PC-3 (cell line): ENCODE results near the gene ANKUB1. TPM values are rescaled to one million over a fixed set of nuclear protein-coding genes. Genes with fewer than 3 reads are reported as not detected.

ENCODE experiments used
- ATAC-seq: fragments of 200-7000 bp; cut with Tn5 transposase; 2 replicates; pipeline ENCODE4 v1.9.1; 2020; ENCODE audit warnings: mild to moderate bottlenecking, moderate library complexity
- BruUV-seq: library from RNA; stranded (reverse); fragments of 400-500 nt; replicated peaks from 2 replicates; lab custom pipeline; 2021; lab: Mats Ljungman, UMichigan
- CTCF ChIA-PET: fragments of 300-600 bp; sonication (Branson Sonifier 250); formaldehyde crosslinking; loops from one replicate; lab custom pipeline; 2022; ENCODE audit warnings: antibody characterized with exemption; lab: Charles Lee
- POLR2A ChIA-PET: fragments of 300-600 bp; sonication (Branson Sonifier 250); formaldehyde crosslinking; loops from one replicate; lab custom pipeline; 2022; ENCODE audit warnings: antibody characterized with exemption; ENCODE audit not compliant: unreplicated experiment; lab: Charles Lee
- DNase-seq: peaks from one replicate; pipeline ENCODE4 v3.0.0-alpha.2; 2015
- H2AFZ ChIP-seq: fragments of 300-600 bp; sonication (generic); 2 replicates; pipeline ENCODE4 v1.6.0; 2016; ENCODE audit warnings: antibody characterized with exemption, low read length
- H3F3A ChIP-seq: fragments of 300-600 bp; sonication (generic); one replicate; pipeline ENCODE4 v1.6.0; 2017; ENCODE audit warnings: antibody characterized with exemption, low read length, control low read depth, mild to moderate bottlenecking; ENCODE audit not compliant: unreplicated experiment
- H3K27ac ChIP-seq: fragments of 300-600 bp; sonication (generic); 2 replicates; pipeline ENCODE4 v1.5.1; 2016; ENCODE audit warnings: mild to moderate bottlenecking, low read length
- H3K27me3 ChIP-seq: fragments of 300-600 bp; sonication (generic); 2 replicates; pipeline ENCODE4 v1.6.1; 2016; ENCODE audit warnings: low read length, mixed read lengths
- H3K36me3 ChIP-seq: fragments of 300-600 bp; sonication (generic); 2 replicates; pipeline ENCODE4 v1.6.1; 2016; ENCODE audit warnings: low read depth, mixed run types, low read length, mixed read lengths
- H3K4me1 ChIP-seq: fragments of 300-600 bp; sonication (generic); 2 replicates; pipeline ENCODE4 v1.5.1; 2016; ENCODE audit warnings: low read length; ENCODE audit not compliant: insufficient read depth
- H3K4me2 ChIP-seq: fragments of 300-600 bp; sonication (generic); 2 replicates; pipeline ENCODE4 v1.6.0; 2016; ENCODE audit warnings: low read length
- H3K4me3 ChIP-seq: fragments of 300-600 bp; sonication (generic); 2 replicates; pipeline ENCODE4 v1.5.1; 2016; ENCODE audit warnings: mild to moderate bottlenecking, low read length, mixed read lengths
- H3K79me2 ChIP-seq: fragments of 300-600 bp; sonication (generic); 2 replicates; pipeline ENCODE4 v1.6.1; 2017; ENCODE audit warnings: low read length, mixed read lengths
- H3K9ac ChIP-seq: fragments of 300-600 bp; sonication (generic); 2 replicates; pipeline ENCODE4 v1.6.0; 2016; ENCODE audit warnings: mild to moderate bottlenecking, low read length
- H3K9me2 ChIP-seq: fragments of 300-600 bp; sonication (generic); replicated peaks from 2 replicates; pipeline ENCODE4 v1.6.1; 2016; ENCODE audit warnings: mixed run types, low read length, mixed read lengths
- H3K9me3 ChIP-seq: fragments of 300-600 bp; sonication (generic); 2 replicates; pipeline ENCODE4 v1.6.1; 2016; ENCODE audit warnings: low read length, mixed read lengths
- H4K20me1 ChIP-seq: fragments of 300-600 bp; sonication (generic); 2 replicates; pipeline ENCODE4 v1.6.1; 2016; ENCODE audit warnings: low read length, mixed read lengths
- EZH2 ChIP-seq: fragments of 300-600 bp; sonication (generic); IDR thresholded peaks from one replicate; pipeline ENCODE4 v1.6.1; 2017; ENCODE audit warnings: antibody characterized with exemption, mild to moderate bottlenecking, low read length; ENCODE audit not compliant: unreplicated experiment
- EZH2phosphoT487 ChIP-seq: fragments of 300-600 bp; sonication (generic); IDR thresholded peaks from 2 replicates; pipeline ENCODE4 v1.6.1; 2018; ENCODE audit warnings: mild to moderate bottlenecking, antibody characterized with exemption, low read length, borderline replicate concordance
- intact Hi-C: fragments of 100-400 bp; cut with micrococcal nuclease; formaldehyde crosslinking; loops from 2 replicates; pipeline ENCODE4 v1.9.0; 2023
- total RNA-seq: library from RNA; depleted of rRNA; stranded (reverse); fragments of >200 nt; gene quantifications from 2 replicates; pipeline ENCODE4 v1.2.3, GENCODE V29; 2014
- TF ChIP-seq, protein P1 (sequence below): fragments of 300-600 bp; sonication (generic); conservative IDR thresholded peaks from 2 replicates; pipeline ENCODE4 v1.5.1; 2017; ENCODE audit warnings: antibody characterized with exemption, low read depth, mild to moderate bottlenecking, low read length

ANKUB1 gene
- total RNA-seq, 1 experiment from 2014 or later: not detected

DNA sequence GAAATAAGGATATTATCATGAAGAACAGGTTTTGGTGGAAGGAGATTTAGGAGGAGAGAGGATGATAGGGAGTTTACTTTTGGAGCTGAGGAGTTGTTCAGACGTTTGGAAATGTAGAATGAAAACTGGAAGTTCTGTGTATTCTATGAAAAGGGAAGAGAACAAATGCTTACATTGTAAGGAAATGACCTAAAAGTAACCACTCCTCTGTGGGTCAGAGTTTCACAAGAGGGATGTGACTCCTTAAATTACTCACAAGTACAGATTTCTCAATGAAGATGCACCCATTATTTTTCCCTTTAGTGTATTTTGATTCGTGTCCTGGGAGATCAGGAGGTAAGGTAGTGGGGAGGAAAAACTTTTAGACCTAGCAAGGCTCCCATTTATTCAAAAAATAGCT is 24.6 kb upstream of the ANKUB1 start:
- POLR2A ChIA-PET: no interaction called here
- Histone ChIP-seq H3K4me3 (no peak overlapping the region), H3K27me3 (no peaks in the 10 kb centered on the region), H3F3A (no peaks in the 10 kb centered on the region), H2AFZ (no peak overlapping the region), H3K27ac (peak overlapping the region; percentile 18), H3K4me1 (peaks cover 45% of the 10 kb centered on the region), H3K4me2 (peak overlapping the region; percentile 94), H3K9me2 (no peaks in the 10 kb centered on the region), H3K9me3 (no peaks in the 10 kb centered on the region), H3K9ac (no peak overlapping the region), H4K20me1 (peaks cover 47% of the 10 kb centered on the region), H3K36me3 (no peaks in the 10 kb centered on the region), H3K79me2 (peaks cover 85% of the 10 kb centered on the region)
- no peak for ATAC-seq
- TF ChIP-seq EZH2phosphoT487: no peak
- TF ChIP-seq, protein P1, sequence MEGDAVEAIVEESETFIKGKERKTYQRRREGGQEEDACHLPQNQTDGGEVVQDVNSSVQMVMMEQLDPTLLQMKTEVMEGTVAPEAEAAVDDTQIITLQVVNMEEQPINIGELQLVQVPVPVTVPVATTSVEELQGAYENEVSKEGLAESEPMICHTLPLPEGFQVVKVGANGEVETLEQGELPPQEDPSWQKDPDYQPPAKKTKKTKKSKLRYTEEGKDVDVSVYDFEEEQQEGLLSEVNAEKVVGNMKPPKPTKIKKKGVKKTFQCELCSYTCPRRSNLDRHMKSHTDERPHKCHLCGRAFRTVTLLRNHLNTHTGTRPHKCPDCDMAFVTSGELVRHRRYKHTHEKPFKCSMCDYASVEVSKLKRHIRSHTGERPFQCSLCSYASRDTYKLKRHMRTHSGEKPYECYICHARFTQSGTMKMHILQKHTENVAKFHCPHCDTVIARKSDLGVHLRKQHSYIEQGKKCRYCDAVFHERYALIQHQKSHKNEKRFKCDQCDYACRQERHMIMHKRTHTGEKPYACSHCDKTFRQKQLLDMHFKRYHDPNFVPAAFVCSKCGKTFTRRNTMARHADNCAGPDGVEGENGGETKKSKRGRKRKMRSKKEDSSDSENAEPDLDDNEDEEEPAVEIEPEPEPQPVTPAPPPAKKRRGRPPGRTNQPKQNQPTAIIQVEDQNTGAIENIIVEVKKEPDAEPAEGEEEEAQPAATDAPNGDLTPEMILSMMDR: no peak
- no peak for TF ChIP-seq EZH2
- no TSS peak for BruUV-seq
- intact Hi-C loops: no loop called here
- CTCF ChIA-PET: no interaction called here
- DNase-seq: peak; percentile 70

DNA sequence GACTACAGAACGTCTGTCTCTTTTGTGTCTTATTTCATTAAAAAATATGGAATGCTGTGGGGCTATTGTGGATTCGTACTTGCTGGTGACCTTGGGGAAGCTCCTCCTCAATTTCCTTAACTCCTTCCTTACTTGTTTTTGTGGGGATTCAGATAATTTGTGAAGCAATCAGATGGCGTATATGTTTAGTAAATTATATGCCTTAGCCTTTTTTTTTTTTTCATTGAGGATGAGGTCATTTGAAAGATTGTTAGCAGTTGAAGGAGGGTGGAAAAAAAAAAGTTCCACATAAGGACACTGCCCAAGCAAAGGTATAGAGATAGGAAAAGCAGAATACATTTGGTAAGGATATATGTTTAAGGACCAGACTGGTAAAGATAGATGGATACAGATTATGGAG is 24.0 kb upstream of the ANKUB1 start:
- no TSS peak for BruUV-seq
- no peak overlapping the region for H2AFZ ChIP-seq
- H3K79me2 ChIP-seq: peaks cover 79% of the 10 kb centered on the region
- no peaks in the 10 kb centered on the region for H3K27me3 ChIP-seq
- TF ChIP-seq EZH2: no peak
- no peak for TF ChIP-seq EZH2phosphoT487
- TF ChIP-seq, protein P1: no peak
- H3K36me3 ChIP-seq: no peaks in the 10 kb centered on the region
- H3K4me2 ChIP-seq: peak overlapping the region; percentile 94
- H3F3A ChIP-seq: no peaks in the 10 kb centered on the region
- no peaks in the 10 kb centered on the region for H3K9me3 ChIP-seq
- H3K4me3 ChIP-seq: no peak overlapping the region
- intact Hi-C loops: no loop called here
- CTCF ChIA-PET: no interaction called here
- no peak overlapping the region for H3K9ac ChIP-seq
- H3K9me2 ChIP-seq: no peaks in the 10 kb centered on the region
- H3K27ac ChIP-seq: no peak overlapping the region
- peaks cover 45% of the 10 kb centered on the region for H4K20me1 ChIP-seq
- DNase-seq: no peak
- ATAC-seq: no peak
- POLR2A ChIA-PET: no interaction called here
- peaks cover 47% of the 10 kb centered on the region for H3K4me1 ChIP-seq

DNA sequence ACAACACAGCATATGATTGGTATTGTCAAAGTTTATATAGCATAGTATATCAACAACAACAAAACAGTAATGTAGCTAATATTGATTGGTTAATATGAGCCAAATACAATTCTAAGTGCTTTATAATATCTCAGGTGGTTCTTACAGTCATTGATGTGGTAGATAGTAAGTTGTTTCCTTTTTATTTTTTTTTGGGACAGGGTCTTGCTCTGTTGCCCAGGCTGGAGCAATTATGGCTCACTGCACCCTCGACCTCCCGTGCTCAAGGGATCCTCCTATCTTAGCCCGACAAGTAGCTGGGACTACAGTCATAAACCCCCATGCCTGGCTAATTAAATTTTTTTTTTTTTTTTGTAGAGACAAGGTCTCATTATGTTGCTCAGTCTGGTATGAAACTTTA is 23.4 kb upstream of the ANKUB1 start:
- H2AFZ ChIP-seq: no peak overlapping the region
- no peaks in the 10 kb centered on the region for H3K36me3 ChIP-seq
- H3K4me2 ChIP-seq: peak overlapping the region; percentile 94
- ChIA-PET POLR2A (no interaction called here), CTCF (no interaction called here)
- BruUV-seq: no TSS peak
- no peak for ATAC-seq
- peaks cover 47% of the 10 kb centered on the region for H3K4me1 ChIP-seq
- H3K4me3 ChIP-seq: no peak overlapping the region
- no peak overlapping the region for H3K9ac ChIP-seq
- H3K9me3 ChIP-seq: no peaks in the 10 kb centered on the region
- no peak overlapping the region for H3K27ac ChIP-seq
- peaks cover 39% of the 10 kb centered on the region for H4K20me1 ChIP-seq
- TF ChIP-seq EZH2phosphoT487 (no peak), EZH2 (no peak)
- TF ChIP-seq, protein P1: no peak
- intact Hi-C loops: no loop called here
- H3F3A ChIP-seq: no peaks in the 10 kb centered on the region
- peaks cover 73% of the 10 kb centered on the region for H3K79me2 ChIP-seq
- no peak for DNase-seq
- H3K27me3 ChIP-seq: no peaks in the 10 kb centered on the region
- no peaks in the 10 kb centered on the region for H3K9me2 ChIP-seq
